Measurements from ENCODE around the gene ESPN.

Gene ESPN

DNA sequence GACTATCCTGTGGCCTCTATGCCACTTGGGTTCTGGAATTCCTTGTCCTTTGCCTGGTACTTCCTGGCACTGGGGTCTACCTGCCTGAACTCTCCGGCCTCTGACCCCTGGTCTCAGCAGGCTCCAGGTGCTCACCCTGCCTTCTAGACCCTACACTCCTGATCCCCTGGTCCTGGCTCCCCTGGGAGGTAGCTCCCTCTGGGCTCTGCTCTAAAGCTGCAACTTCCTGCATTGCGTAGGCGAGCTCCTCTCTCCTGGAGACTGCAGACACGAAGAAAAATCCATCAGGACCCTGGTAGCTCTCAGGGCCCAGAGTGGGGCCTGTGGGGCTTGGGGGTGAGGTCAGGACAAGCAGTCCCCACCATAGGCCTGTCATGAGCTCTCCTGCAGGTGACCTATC, 74.7 kb downstream of the ESPN start:
- DNase-seq (ENCODE audit: low read depth in 2 of 2), result no peak

DNA sequence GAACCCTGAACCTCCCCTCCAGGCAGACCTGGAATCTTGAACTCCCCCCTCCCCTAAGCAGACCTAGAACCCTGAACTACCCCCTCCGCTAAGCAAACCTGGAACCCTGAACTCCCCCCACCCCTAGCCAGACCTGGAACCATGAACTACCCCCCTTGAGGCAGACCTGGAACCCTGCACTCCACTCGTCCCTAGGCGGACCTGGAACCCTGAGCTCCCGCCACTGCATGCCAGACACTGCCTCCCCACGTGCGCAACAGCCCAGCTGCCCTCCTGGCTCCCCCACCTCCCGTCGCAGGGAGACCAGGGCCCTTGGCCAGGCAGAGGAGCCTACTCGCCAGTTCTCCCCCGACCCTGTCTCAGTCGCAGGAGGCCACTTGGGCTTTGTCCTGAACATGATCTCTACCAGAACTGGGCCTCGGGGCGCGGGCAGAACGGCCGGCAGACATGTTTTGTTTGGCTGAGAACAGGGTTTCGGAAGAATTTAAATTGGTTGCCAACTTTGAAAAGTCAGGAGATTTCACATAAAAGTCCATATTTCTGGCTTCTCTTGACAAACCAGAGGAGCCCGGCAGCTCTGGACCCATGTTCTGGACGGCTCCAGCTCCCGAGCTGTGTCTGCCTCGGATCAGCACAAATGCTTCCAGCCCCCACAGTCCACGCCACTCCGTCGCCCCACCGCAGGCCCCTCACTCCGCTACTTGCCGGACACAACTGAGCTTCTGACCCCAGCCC, 76.1 kb downstream of the ESPN start:
- DNase-seq (ENCODE audit: low read depth in 2 of 2), result no peak

DNA sequence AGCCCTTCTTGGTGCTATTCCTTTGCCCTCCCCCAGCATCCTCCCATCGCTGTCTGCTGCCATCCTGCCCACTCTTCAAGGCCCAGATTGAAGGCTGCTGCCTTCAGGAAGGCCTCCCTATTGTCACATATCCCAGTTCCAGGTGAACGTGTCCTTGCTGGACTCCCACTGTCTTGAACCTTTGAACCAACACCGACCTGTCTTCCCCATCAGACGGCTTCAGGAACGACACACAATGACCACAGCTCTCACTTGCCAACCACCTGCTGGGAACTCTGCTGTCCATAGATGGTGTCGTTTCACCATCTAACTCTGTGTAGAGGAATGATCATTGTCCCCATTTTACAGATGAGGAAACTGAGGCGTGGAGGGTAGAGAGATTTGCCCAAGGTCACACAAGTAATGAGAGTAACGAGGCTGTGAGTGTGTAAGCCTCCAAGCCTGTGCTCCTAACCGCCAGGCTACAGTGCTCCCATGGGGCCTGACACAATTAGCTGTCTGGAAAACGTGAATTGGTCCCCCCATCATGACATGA, 76.8 kb downstream of the ESPN start:
- DNase-seq (ENCODE audit: low read depth in 2 of 2), result no peak

DNA sequence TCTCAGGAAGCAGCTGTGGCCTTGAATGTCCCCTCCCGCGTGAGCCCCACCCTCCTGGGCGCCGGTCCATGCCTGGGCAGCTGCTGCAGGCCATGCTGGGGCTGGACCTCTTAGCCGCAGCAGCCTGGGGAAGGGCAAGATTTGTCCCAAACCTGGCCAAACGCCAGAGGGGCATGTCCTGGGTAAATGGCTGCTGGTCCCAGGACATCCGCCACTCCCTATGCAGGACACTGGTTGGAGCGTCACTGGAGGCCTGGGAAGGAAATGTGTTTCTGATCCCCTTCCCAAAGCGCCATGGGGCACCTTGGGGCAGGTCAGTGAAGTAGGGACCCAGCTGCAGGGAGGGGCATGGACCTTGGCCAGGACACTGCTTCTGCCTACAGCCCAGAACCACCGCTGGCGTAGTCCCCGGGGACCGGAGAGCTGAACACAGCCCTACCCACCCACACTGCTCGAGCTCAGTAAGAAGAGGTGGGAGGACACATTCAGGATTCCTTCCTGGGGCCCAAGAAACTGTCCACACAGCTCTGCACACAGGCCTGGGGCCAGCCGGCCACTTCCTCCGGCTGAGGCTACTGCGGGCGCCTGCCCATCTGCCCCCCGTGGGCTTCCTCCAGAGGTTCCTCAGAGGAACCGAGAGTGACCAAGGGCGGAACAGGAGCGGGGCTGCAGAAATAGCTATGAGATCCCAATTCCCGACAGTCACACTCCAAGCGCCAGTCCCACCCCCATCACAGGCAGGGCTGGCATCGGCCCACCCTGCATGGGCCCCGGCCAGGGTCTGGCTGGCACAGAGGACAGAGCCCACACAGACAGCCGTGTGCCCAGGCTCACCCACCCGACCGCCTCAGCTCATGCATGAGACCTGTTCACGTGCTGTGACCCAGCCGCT, 77.7 kb downstream of the ESPN start:
- DNase-seq (ENCODE audit: low read depth in 2 of 2), result no peak

DNA sequence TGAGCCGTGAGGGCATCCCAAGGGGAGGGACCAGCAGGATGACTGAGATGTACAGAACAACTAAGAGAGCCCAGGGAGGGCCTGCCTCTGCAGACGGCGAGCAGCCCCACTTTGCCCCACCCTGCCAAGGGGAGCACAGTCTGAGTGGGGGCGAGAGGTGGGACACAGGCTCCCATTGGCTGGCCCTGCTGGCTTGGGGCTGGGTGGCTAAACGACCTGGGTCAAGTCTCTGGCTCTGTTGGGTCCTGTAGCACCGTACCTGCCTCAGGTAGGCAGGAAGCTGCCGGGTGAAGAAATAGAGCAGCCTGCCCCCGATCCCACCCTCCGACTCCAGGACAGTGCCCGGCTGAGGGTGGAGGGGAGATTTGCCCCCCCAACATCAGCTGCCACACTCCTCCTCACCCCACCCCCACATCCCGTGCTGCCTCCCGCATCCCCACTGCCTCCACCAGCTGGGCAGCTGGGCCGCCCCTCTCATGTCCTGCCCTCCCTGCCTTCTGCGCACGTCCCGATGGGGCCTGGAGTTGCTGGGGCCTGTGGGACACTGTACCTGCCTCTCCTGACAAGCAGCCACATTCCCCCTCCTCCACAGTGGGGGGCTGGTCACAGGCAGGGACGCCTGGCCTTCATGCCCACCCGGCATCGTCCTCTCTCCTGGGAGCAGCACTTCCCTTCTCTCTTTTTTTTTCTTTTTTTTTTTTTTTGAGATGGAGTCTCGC, 79.5 kb downstream of the ESPN start:
- no peak for DNase-seq (ENCODE audit: low read depth in 2 of 2)

DNA sequence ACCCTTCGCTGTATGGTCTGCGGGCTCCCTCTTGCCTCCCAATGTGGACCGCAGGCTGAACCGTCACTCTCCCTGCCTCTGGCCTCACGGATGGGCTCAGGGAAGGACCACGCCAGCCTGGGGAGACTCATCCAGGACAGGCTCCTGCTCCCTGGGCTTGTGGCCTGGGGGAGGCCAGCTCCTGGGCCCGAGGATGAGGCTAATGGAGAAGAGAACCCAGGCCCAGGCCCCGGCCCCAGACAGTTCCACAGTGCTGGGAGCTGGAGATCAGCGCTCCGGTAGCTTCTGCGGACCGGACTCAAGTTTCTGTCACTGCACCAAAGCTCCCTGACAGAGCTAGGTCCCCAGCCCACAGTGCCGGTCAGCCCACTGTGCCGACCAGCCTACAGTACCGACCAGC, 80.3 kb downstream of the ESPN start:
- no peak for DNase-seq (ENCODE audit: low read depth in 2 of 2)

DNA sequence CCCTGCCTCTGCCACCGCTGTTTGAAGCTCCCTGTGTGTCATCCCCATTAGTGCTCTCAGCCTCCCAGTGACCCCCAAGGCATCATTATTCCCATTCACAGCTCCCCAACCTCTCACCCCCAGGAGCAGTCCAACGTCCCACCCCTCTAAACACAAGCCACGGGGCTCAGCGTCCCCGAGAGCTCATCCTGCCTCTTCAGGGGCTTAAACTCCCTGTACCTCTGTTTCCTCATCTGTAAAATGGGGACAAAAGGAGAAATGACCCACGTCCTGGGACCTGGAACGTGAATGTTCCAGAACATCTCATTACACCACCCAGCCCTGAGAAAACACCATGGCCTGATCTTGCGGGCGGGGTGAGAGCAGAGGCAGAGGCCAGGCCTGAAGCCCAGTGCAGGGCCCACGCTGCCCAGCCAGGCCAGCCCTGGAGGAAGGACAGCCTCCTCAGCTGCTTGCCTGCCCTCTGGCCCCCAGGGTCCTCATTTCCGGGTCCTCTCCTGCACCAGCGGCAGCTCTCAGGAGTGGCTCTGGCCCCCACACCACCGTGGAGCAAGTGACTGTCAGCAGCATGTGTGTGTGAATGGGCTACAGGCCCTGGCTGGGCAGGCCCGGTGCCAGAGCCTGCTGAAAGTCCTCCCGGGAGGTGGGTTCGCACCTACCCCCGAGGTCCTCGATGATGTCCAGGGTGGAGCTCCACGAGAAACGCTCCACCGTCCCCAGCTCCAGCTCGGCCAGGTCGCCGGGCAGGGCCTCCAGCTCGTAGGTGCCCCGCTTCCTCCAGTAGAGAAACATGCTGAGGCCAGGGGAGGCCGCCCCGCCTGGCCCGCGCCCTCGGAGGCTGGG, 81.0 kb downstream of the ESPN start:
- DNase-seq (ENCODE audit: low read depth in 2 of 2), result no peak

DNA sequence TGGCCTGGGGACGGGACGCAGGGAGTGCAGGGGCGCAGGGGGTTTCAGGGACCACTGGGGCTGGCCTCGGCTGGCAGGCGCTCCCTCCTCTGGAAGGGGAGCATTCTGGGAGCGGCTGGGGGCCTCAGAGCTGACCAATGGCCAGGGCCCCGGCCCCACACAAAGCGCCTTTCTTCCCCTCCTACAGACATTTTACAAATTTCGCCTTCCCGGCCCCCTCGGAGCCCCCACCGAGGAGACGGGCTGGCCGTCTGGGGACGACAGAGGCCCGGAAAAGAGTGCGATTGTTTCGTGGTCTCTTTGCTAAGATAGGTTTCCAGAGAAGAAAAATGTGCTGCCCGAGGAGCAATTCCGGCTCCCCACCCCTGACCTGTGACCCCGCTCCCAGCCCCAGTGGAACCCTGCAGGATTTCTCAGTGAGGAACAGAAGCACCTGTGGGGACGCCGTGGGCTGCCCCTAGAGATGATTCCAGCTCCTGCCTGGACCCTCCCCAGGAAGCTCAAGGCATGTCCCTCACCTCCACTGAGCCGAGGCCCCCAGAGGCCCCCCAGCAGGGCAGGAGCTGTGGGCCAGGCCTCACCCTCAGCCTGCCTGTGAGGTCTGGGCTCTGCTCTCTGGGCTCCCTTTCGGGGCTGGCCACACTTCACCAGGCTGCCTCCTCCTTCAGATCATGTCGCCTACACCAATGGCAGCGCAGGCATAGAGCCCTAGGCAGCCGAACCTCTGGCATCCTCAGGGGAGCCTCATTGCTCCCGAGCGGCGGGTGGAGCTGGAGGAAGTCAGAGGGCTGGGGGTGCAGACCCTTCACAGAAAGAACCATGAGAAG, 81.8 kb downstream of the ESPN start:
- no peak for DNase-seq (ENCODE audit: low read depth in 2 of 2)

DNA sequence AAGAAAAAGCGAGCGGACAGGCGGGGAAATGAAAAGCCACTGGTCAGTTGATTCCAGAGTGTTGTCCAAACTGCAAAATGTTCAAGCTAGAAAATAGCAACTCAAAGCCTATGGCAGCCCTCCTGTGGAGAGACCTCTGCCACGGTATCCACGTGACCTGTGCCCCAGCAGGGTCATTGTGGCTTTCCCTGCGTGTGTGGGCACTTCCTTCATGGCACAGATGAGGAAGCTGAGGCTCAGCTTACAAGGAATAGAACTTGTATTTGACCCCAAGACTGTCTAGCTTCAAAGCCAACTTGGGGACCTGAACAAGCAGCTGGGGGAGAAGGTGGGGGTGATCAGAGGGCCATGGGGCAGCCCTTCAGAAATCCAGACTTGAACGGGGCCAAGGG, 82.5 kb downstream of the ESPN start:
- DNase-seq (ENCODE audit: low read depth in 2 of 2), result no peak

DNA sequence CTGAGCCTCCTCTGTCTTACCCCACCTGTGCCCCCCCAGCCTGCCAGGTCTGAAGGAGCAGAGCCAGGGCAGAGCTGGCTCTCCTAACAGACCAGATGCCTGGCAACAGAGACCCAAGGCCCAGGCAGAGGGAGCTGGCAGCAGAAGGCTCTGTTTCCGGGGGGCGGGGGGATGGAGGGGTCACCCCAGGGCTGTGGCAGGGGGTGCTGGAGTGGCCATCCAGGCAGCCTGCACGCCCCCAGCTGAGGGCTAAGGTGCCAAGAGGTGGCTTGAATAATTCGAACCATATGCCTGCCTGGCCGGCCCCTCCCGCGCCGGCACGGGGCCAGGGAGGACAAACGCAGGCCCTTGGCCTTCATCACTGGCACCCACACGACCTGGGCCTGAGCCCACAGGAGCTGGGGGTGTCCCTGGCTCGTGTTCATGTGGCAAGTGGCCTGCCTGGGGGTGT, 82.9 kb downstream of the ESPN start:
- no peak for DNase-seq (ENCODE audit: low read depth in 2 of 2)

DNA sequence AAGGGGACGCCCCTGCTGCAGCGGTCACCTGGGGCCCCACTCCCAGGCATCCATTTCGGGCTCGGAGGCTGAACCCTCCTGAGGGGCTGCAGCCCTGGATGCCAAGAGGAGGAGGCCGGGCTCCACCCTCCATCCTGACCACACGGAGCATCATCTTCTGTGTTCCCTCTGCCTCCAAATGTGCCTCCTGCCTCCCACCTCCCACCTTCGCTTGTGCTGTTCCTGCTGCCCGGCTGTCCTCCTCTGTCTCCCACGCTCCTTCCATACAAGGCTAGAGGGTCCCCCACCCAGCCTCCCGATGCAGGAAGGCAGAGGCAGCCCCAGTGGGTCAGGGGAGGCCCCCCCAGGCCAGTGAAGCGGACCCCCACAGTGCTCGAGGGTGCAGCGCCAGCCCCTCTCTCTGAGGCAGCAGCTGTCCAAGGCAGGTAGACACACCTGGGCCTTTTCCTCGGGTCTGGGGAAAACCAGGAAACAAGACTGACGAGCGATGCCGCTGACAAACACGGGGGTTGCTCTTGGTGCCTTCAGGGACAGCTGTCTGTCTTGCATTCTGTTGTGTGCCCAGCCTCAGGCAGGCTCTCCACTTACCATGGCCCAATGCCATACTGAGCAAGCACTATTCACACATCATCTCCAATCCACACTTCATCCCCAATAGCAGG, 83.7 kb downstream of the ESPN start:
- DNase-seq (ENCODE audit: low read depth in 2 of 2), result no peak

DNA sequence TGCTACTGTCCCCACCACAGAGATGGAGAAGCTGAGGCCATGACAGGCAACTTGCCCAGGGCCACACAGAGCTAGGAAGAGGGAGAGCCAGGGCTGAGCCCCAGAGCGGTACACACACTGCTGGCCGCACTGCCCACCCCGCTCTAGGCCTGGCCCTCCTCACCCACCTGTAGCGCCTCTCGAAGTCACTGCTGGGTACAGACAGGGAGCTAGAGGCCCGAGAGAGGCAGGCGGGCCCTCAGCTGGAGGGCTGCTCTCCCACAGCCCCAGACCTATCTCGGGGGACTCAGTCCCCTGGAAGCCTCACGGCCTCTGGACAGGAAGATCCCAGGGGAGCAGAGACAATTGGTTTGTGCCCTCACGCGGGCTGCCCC, 84.2 kb downstream of the ESPN start:
- DNase-seq (ENCODE audit: low read depth in 2 of 2), result no peak

DNA sequence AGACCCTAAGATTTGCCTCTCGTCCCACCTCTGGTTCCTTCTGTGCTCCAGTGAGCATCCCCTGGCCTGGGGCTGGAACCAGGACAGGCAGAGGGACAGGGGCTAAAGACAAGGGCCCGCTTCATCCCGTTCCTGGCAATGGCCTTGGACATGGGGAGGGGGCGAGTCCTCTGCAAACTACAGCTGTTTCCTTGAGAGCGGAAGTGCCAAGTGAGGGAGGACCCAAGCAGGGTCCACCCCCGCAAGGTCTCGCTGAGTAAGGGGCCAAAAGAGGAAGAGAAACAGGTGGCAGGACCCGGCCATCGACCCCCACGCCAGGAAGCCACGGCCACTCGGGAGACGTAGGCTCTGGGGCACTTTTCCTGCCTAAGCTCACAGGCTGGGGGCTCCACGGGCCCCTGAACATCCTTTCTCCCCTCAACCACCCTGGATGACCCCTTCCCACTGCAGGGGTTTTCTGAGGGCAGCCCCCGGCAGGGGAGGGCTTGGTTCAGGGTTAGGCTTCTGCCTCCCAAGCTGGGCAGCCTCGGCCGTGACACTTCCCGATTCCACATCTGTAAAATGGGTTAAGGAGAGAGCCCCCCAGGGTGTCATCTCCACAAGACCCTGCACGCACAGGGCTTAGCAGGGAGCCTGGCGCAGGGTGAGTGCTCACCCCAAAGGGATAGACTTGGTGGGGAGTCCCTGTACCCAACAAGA, 84.8 kb downstream of the ESPN start:
- DNase-seq (ENCODE audit: low read depth in 2 of 2), result no peak

DNA sequence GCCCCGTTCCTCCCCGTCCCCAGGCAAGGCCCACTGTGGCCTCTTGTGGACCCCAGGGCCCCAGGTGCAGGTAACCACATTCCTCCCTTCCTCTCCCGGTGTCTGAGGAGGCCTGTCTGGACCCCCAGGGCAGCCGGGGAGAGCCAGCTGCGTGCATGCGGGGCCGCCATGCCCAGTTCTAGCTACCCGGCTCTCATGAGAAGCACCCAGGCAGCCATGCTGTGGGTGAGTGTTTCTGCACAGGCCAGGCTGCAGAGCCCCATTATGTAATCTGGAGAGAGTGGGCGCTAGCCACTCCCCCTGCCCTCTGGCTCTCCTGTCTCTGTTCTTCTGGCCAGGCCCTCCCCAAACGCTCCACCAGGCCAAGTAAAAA, 85.3 kb downstream of the ESPN start:
- no peak for DNase-seq (ENCODE audit: low read depth in 2 of 2)

DNA sequence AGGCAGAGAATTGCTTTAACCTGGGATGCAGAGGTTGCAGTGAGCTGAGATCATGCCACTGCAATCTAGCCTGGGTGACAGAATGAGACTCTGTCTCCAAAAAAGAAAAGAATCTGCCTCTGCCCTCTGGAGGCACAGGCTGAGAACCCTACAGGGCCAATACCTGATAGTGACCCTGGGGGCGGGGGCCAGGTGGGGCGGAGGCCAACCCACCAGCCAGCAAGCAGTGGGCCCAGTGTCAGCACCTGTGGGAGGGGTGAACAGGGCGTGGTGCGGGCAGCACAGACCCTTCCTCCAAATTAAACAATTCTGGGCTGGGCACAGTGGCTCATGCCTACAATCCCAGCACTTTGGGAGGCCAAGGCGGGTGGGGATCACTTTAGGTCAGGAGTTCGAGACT, 85.9 kb downstream of the ESPN start:
- DNase-seq (ENCODE audit: low read depth in 2 of 2), result no peak
